ENCODE measurements around the gene USP25.

DNA sequence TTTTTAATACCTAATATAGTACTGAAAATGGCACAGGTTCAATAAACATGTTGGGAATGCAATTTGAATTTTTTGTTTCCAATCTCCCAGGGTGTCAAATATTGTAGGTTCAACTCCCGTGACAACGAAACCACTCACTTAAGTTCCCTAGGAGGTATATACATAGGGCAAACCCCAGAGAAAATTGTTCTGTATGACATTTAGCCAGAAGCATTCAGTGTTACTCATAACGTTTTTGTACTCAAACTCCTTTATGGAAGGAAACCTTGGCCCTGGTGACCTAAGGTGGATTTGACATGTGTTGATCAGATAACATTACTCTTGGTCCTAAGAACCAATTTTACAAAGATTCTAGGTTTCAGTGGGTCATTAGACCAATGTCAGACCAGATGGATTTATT lies 110.6 kb downstream of the USP25 start:
- TF ChIP-seq, protein P1, sequence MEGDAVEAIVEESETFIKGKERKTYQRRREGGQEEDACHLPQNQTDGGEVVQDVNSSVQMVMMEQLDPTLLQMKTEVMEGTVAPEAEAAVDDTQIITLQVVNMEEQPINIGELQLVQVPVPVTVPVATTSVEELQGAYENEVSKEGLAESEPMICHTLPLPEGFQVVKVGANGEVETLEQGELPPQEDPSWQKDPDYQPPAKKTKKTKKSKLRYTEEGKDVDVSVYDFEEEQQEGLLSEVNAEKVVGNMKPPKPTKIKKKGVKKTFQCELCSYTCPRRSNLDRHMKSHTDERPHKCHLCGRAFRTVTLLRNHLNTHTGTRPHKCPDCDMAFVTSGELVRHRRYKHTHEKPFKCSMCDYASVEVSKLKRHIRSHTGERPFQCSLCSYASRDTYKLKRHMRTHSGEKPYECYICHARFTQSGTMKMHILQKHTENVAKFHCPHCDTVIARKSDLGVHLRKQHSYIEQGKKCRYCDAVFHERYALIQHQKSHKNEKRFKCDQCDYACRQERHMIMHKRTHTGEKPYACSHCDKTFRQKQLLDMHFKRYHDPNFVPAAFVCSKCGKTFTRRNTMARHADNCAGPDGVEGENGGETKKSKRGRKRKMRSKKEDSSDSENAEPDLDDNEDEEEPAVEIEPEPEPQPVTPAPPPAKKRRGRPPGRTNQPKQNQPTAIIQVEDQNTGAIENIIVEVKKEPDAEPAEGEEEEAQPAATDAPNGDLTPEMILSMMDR (IDR thresholded peaks at IDR 0.05), result no peak
- TF ChIP-seq ZFX (IDR thresholded peaks at IDR 0.05; ENCODE audit: borderline replicate concordance), result no peak

Measured in 22Rv1 (cell line).